K562 (cell line): ENCODE measurements around the gene SCGB1A1. TPM values are rescaled to one million over a fixed set of nuclear protein-coding genes. Genes with fewer than 3 reads are reported as not detected.

ENCODE experiments used
- ARID1B ChIP-seq: fragments of 450-650 bp; IDR thresholded peaks from 2 replicates; pipeline ENCODE4 v1.6.1; 2016; ENCODE audit warnings: antibody characterized with exemption, mild to moderate bottlenecking, inconsistent platforms
- BRD4 ChIP-seq: fragments of 200-600 bp; sonication (generic); IDR thresholded peaks from 2 replicates; pipeline ENCODE4 v1.6.1; 2017; ENCODE audit warnings: inconsistent platforms
- CBFA2T3 ChIP-seq: fragments of 450-650 bp; IDR thresholded peaks from 2 replicates; pipeline ENCODE4 v1.6.1; 2017
- CREBBP ChIP-seq: IDR thresholded peaks from one replicate; pipeline ENCODE4 v1.6.1; 2012; ENCODE audit warnings: low read depth, mild to moderate bottlenecking, control low read depth, inconsistent platforms, low read length
- CTBP1 ChIP-seq: fragments of 450-650 bp; IDR thresholded peaks from 2 replicates; pipeline ENCODE4 v1.6.1; 2016; ENCODE audit warnings: borderline replicate concordance
- ELF2 ChIP-seq: fragments of 250-450 bp; sonication (Bioruptor Pico); IDR thresholded peaks from 2 replicates; pipeline ENCODE4 v1.5.0; 2021; ENCODE audit warnings: mild to moderate bottlenecking
- GABPA ChIP-seq: fragments of 200-800 bp; sonication (Bioruptor generic); conservative IDR thresholded peaks from 2 replicates; pipeline ENCODE4 v1.6.1; 2016; ENCODE audit warnings: low read depth, missing genetic modification characterization, missing compliant biosample characterization
- GATA2 ChIP-seq: sonication (generic); formaldehyde crosslinking; IDR thresholded peaks from 2 replicates; pipeline ENCODE4 v1.4.0; 2020; ENCODE audit warnings: mild to moderate bottlenecking, missing genetic modification reagents
- HLTF ChIP-seq: fragments of 450-650 bp; IDR thresholded peaks from 2 replicates; pipeline ENCODE4 v1.6.1; 2016
- ILF3 ChIP-seq: fragments of 450-650 bp; IDR thresholded peaks from 2 replicates; pipeline ENCODE4 v1.6.1; 2018; ENCODE audit warnings: antibody characterized with exemption, mild to moderate bottlenecking, moderate library complexity, borderline replicate concordance
- MECOM ChIP-seq: fragments of 250-450 bp; sonication (Bioruptor Pico); IDR thresholded peaks from 2 replicates; pipeline ENCODE4 v1.8.0; 2022; ENCODE audit warnings: inconsistent platforms
- MEIS2 ChIP-seq: fragments of 450-650 bp; IDR thresholded peaks from 2 replicates; pipeline ENCODE4 v1.6.1; 2014; ENCODE audit warnings: mild to moderate bottlenecking; ENCODE audit not compliant: partially characterized antibody
- MTF1 ChIP-seq: fragments of 250-450 bp; sonication (Bioruptor Pico); IDR thresholded peaks from 2 replicates; pipeline ENCODE4 v1.9.0; 2021; ENCODE audit warnings: moderate library complexity, mild to moderate bottlenecking, inconsistent platforms, borderline replicate concordance
- NFE2L1 ChIP-seq: fragments of 450-650 bp; IDR thresholded peaks from 2 replicates; pipeline ENCODE4 v1.6.1; 2016; ENCODE audit warnings: missing genetic modification characterization, low read depth, mild to moderate bottlenecking, missing compliant biosample characterization, moderate library complexity, borderline replicate concordance
- NR4A1 ChIP-seq, 2 experiments: fragments of 250-450 bp in 1 of 2; fragments of 450-650 bp in 1 of 2; sonication (Bioruptor Pico) in 1 of 2; IDR thresholded peaks; 2 replicates each; pipeline versions ENCODE4 v1.4.0 to v1.6.1; 2016 to 2020; ENCODE audit warnings: mild to moderate bottlenecking in 2 of 2, missing compliant biosample characterization in 1 of 2, missing genetic modification characterization in 1 of 2, moderate library complexity in 1 of 2
- NUFIP1 ChIP-seq: fragments of 450-650 bp; IDR thresholded peaks from 2 replicates; pipeline ENCODE4 v1.6.1; 2018; ENCODE audit not compliant: partially characterized antibody
- PRMT5 ChIP-seq: sonication (generic); formaldehyde crosslinking; IDR thresholded peaks from 2 replicates; pipeline ENCODE4 v1.5.0; 2020; ENCODE audit warnings: missing genetic modification reagents
- RBM14 ChIP-seq: fragments of 200-400 bp; formaldehyde crosslinking; IDR thresholded peaks from 2 replicates; pipeline ENCODE4 v1.6.1; 2018; ENCODE audit warnings: low read depth, mild to moderate bottlenecking, low read length, moderate library complexity, borderline replicate concordance; ENCODE audit not compliant: insufficient read depth
- SREBF2 ChIP-seq: sonication (generic); formaldehyde crosslinking; IDR thresholded peaks from 2 replicates; pipeline ENCODE4 v1.4.0; 2020; ENCODE audit warnings: mild to moderate bottlenecking, missing genetic modification reagents
- TAL1 ChIP-seq: fragments of 450-650 bp; IDR thresholded peaks from 2 replicates; pipeline ENCODE4 v1.6.1; 2016; ENCODE audit warnings: mild to moderate bottlenecking
- TCF3 ChIP-seq: sonication (generic); formaldehyde crosslinking; IDR thresholded peaks from 2 replicates; pipeline ENCODE4 v1.4.0; 2020; ENCODE audit warnings: mild to moderate bottlenecking, missing genetic modification reagents
- TEAD4 ChIP-seq, 2 experiments: sonication (generic) in 1 of 2; formaldehyde crosslinking in 1 of 2; IDR thresholded peaks; 2 replicates each; pipeline versions ENCODE4 v1.6.1 to v1.8.0; 2012 to 2022; ENCODE audit warnings: borderline replicate concordance in 1 of 2, inconsistent platforms in 1 of 2, low read length in 1 of 2, mild to moderate bottlenecking in 1 of 2, missing genetic modification reagents in 1 of 2
- ZBED1 ChIP-seq: IDR thresholded peaks from 2 replicates; pipeline ENCODE4 v1.6.1; 2014
- ZBTB7A ChIP-seq: IDR thresholded peaks from 2 replicates; pipeline ENCODE4 v1.6.1; 2011; ENCODE audit warnings: low read depth, mild to moderate bottlenecking, low read length, moderate library complexity, borderline replicate concordance; ENCODE audit not compliant: control insufficient read depth
- ZBTB8A ChIP-seq: fragments of 450-650 bp; IDR thresholded peaks from 2 replicates; pipeline ENCODE4 v1.6.1; 2018; ENCODE audit warnings: mild to moderate bottlenecking, moderate library complexity; ENCODE audit not compliant: partially characterized antibody
- ZNF24 ChIP-seq: fragments of 450-650 bp; IDR thresholded peaks from 2 replicates; pipeline ENCODE4 v1.6.1; 2016
- ZNF3 ChIP-seq: fragments of 250-450 bp; sonication (Bioruptor Pico); IDR thresholded peaks from 2 replicates; pipeline ENCODE4 v1.5.0; 2021; ENCODE audit warnings: mild to moderate bottlenecking, moderate library complexity
- ZNF57 ChIP-seq: fragments of 450-650 bp; formaldehyde crosslinking; IDR thresholded peaks from 2 replicates; pipeline ENCODE4 v1.4.0; 2020; ENCODE audit warnings: mild to moderate bottlenecking, moderate library complexity
- polyA plus RNA-seq, 8 experiments: library from polyadenylated mRNA; depleted of rRNA in 4 of 8; stranded (reverse) in 5 of 8; unstranded in 3 of 8; fragments of >200 nt; fragmentation: Nextera tagmentation in 2 of 8; fragmentation: Illumina TruSeq in 1 of 8; extraction: Ambion mirVana in 2 of 8; extraction: Trizol in 1 of 8; gene quantifications; 2 replicates each; pipeline versions ENCODE4 v1.2.1 to v1.2.3, GENCODE V29; 2011 to 2014; ENCODE audit warnings: inconsistent platforms in 1 of 8, missing spikeins in 1 of 8
- total RNA-seq, 7 experiments: library from RNA; depleted of rRNA in 6 of 7; stranded (reverse); fragments of >200 nt in 6 of 7; fragmentation: Illumina TruSeq in 2 of 7; extraction: Trizol in 2 of 7; gene quantifications; 2 replicates each; pipeline versions ENCODE4 v1.2.1 to v1.2.3, GENCODE V29; 2011 to 2021; ENCODE audit warnings: low replicate concordance in 1 of 7
- TF ChIP-seq, protein P1 (sequence below): fragments of 450-650 bp; IDR thresholded peaks from 2 replicates; pipeline ENCODE4 v1.6.1; 2016

Gene SCGB1A1
- total and polyA plus RNA-seq, 9 of the 15 experiments (the other 6 are each of a cell fraction or from before 2014, with no cell fraction given) = 0.55 TPM; not detected in 8

DNA sequence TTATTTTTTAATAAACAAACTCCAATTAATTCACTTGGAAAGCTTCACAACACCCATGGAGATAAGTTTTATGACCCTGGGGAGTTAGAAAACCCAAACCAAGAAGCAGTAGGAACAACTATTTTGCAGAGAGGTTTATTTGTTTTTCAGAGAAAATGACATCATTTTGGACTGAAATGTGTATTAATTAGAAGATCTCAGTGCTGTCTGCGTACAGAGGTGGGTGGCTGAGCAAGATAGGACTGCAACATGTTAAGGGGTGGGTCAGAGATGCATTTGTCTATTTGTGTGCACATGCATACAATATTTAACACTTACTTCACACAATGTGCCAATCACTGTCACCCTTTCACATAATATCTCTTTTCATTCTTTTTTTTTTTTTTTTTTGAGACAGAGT, 1.1 kb downstream of the SCGB1A1 start (continued):
- TF ChIP-seq NUFIP1 = no peak
- no peak for TF ChIP-seq SREBF2 (CRISPR knock-in tag)
- TF ChIP-seq ARID1B = 0 out of 2 replicates have a peak, but pooled peaks have one; percentile 24
- TF ChIP-seq RBM14 = no peak
- no peak for TF ChIP-seq ELF2 (CRISPR knock-in tag)
- TF ChIP-seq TEAD4 (IDR thresholded peaks at IDR 0.05; ENCODE audit: low read length) = peak; percentile 43; the same call in 1 of the 2 replicates
- no peak for TF ChIP-seq TEAD4 (CRISPR knock-in tag; IDR thresholded peaks at IDR 0.05; ENCODE audit: borderline replicate concordance)
- no peak for TF ChIP-seq BRD4
- no peak for TF ChIP-seq ZBTB8A
- no peak for TF ChIP-seq NR4A1 (CRISPR knock-in tag; IDR thresholded peaks at IDR 0.05)
- TF ChIP-seq NR4A1 (tag; IDR thresholded peaks at IDR 0.05) = no peak
- no peak for TF ChIP-seq GATA2 (CRISPR knock-in tag)
- peak; percentile 31 for TF ChIP-seq MEIS2
- no peak for TF ChIP-seq ZNF3
- no peak for TF ChIP-seq PRMT5 (CRISPR knock-in tag)
- TF ChIP-seq, protein P1, sequence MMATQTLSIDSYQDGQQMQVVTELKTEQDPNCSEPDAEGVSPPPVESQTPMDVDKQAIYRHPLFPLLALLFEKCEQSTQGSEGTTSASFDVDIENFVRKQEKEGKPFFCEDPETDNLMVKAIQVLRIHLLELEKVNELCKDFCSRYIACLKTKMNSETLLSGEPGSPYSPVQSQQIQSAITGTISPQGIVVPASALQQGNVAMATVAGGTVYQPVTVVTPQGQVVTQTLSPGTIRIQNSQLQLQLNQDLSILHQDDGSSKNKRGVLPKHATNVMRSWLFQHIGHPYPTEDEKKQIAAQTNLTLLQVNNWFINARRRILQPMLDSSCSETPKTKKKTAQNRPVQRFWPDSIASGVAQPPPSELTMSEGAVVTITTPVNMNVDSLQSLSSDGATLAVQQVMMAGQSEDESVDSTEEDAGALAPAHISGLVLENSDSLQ = peak; percentile 65
- no peak for TF ChIP-seq NFE2L1 (tag)
- TF ChIP-seq GABPA = no peak
- no peak for TF ChIP-seq HLTF
- TF ChIP-seq ILF3 = no peak
- TF ChIP-seq ZBED1 = no peak
- peak; percentile 43 for TF ChIP-seq TCF3
- no peak for TF ChIP-seq CTBP1
- no peak for TF ChIP-seq MECOM (CRISPR knock-in tag)
- peak; percentile 26; the same call in 1 of the 2 replicates for TF ChIP-seq CBFA2T3
- no peak for TF ChIP-seq ZNF24
- TF ChIP-seq CREBBP = no peak
- TF ChIP-seq ZBTB7A = no peak
- no peak for TF ChIP-seq MTF1 (CRISPR knock-in tag)
- TF ChIP-seq ZNF57 = no peak
- TF ChIP-seq TAL1 = peak; percentile 25; the same call in 1 of the 2 replicates
